IPS-11a (cell line): ENCODE data around the gene SBF2.

Experiments
- H3K4me3 ChIP-seq: one replicate; pipeline ENCODE4 v1.5.1; 2013; ENCODE audit warnings: low read depth, low read length, control low read depth

SBF2 gene

GRCh38 chr11:10293423-10294289 lies at the start of gene SBF2:
TSS of gene SBF2 (minus strand) at chr11:10294219. CDS start at chr11:10294069, 150 bp downstream.
- peak within 1 kb of the TSS; percentile 75 for H3K4me3 ChIP-seq

GRCh38 chr11:10338287-10338686 lies 44.3 kb upstream of the SBF2 start:
- no peak overlapping the region for H3K4me3 ChIP-seq

DNA sequence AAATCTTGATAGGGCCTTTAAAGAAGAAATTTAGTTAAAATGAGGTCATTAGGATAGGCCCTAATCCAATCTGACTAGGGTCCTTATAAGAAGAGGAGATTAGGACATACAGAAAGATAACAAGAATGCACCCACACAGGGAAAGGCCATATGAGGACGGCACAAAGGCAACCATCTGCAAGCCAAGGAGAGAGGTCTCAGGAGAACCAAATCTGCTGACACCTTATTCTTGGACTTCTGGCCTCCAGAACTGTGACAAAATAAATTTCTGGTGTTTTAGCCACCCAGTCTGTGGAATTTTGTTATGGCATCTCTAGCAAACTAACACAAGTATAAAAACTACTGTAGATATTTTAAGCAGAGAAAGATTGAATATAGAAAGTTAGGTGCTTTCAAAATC lies 39.5 kb upstream of the SBF2 start:
- no peak overlapping the region for H3K4me3 ChIP-seq

DNA sequence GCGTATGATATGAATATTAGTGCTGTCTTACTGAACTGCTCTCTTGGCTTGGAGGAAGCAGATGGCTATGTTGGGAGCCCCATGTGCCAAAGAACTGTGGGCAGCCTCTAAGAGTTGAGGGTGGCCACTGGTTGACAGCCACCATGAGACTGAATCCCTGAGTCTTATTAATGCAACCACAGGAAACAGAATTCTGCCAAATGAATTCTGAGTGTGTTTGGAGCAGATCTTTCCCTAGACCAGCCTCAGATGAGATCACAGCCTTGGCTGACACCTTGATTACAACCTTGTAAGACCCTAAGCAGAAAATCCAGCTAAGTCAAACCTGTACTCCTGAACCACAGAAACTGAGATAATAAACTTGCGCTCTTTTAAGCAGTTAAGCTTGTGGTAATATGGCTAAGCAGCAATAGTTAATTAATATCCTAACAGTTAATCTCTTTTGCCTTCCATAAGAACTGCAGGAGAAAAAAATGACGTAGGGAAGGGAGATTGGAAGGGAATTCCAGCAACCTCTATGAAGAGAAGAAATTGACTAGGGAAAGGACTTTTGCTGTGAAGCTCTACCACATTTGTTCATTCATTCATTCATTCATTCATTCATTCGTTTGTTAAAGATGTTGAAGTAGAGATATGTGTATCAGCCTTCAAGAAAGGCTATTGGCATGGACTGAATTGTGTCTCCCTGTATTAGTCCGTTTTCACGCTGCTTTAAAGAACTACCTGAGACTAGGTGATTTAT lies 37.7 kb upstream of the SBF2 start:
- H3K4me3 ChIP-seq, result no peak overlapping the region

GRCh38 chr11:10329935-10330334 lies 35.9 kb upstream of the SBF2 start:
- H3K4me3 ChIP-seq, result no peak overlapping the region

DNA sequence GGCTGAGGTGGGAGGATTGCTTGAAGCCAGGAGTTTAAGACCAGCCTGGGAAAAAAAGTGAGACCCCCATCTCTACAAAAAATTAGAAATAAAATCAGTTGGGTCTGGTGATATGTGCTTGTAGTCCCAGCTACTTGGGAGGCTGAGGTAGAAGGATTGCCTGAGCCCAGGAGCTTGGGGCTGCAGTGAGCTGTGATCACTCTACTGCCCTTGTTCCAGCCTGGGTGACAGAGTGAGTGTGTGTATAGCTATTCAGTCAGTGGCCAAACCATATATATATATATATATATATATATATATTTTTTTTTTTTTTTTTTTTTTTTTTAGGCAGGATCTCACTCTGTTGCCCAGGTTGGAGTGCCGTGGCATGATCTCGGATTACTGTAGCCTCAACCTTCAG lies 35.3 kb upstream of the SBF2 start:
- H3K4me3 ChIP-seq, result no peak overlapping the region

GRCh38 chr11:10328314-10329098 lies 34.5 kb upstream of the SBF2 start:
- no peak overlapping the region for H3K4me3 ChIP-seq

DNA sequence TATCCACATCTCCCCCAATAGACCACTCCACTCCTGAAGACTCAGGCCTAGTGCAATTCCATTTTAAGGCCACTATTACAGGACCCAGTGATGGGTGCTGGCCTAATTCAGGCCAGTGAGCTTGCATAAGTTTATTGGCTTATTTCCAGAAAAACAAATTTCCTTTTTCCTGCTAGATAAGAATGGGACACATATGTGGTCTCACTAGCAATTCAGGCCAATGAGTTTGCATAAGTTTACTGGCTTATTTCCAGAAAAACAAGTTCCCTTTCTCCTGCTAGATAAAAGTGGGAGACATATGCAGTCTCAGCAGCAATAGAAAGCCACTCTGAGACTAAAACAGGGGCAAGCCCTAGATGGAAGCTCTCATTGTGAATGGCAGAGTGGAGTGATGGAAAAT lies 33.2 kb upstream of the SBF2 start:
- H3K4me3 ChIP-seq, result no peak overlapping the region

GRCh38 chr11:10326012-10326964 lies 32.3 kb upstream of the SBF2 start:
- H3K4me3 ChIP-seq, result no peak overlapping the region

GRCh38 chr11:10325277-10326011 lies 31.4 kb upstream of the SBF2 start:
- no peak overlapping the region for H3K4me3 ChIP-seq

GRCh38 chr11:10324474-10324873 lies 30.5 kb upstream of the SBF2 start:
- H3K4me3 ChIP-seq, result no peak overlapping the region

DNA sequence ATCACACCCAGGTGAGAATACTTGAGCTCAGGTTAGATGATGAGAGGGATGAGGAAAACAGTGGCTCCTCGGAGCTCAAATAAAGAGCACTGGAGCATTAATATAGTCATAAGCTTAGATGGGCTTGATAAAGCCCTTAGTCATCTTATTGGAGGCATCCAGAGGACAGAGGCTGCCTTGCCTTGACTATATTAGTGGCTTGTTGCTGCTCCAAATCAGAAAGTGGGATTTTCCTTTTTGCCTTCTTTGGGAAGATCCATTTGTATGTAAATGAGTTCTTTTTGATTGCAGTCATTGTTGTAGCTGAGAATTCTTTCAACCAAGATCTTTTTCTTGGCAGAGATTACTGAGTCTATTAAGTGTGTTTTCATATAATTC lies 29.8 kb upstream of the SBF2 start:
- no peak overlapping the region for H3K4me3 ChIP-seq

DNA sequence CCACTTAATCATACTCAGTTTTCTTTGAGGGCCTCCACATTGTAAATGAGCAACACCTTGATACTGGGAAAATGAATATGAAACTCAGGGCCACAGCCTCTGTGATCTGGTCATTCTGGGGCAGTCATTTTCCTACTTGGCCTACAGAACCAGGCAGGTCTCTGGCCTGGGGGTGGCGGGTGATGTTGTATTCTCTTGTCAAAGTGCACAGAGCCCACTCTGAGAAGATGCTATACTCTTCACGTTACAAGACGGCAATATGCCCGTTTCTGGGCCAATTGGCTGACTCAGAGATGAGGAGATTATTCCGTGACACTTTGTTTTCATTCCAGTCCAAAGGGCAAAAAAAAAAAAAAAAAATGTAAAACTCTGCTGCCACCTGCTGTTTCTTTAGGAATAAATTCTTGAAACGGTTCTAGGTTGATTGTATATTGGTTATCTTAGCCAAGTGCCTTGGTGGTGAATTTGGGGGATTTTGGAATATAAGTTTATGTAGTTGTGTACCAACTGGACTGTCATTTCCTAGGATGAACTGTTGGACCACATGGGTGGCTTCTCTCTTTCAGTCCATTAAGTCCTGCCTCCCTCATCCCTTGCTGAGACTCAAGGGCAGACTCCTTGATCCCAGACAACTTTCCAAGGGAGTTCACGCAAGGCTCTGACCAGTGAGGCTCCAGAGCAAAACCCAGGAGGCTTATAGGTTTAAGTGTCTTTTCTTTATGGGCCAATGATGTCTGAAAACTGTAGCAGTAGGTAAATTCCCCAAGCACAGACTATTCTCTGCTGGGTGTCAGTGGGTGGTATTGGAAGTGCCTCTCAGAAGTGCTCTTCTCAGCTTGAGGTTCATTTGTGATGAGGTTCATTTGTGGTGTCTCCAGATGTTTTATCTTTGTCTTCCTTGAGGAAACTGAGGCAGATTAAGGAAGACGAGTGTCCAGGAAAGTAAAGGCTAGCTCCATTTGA lies 29.1 kb upstream of the SBF2 start:
- H3K4me3 ChIP-seq, result no peak overlapping the region

GRCh38 chr11:10322401-10322800 lies 28.4 kb upstream of the SBF2 start:
- H3K4me3 ChIP-seq, result no peak overlapping the region

DNA sequence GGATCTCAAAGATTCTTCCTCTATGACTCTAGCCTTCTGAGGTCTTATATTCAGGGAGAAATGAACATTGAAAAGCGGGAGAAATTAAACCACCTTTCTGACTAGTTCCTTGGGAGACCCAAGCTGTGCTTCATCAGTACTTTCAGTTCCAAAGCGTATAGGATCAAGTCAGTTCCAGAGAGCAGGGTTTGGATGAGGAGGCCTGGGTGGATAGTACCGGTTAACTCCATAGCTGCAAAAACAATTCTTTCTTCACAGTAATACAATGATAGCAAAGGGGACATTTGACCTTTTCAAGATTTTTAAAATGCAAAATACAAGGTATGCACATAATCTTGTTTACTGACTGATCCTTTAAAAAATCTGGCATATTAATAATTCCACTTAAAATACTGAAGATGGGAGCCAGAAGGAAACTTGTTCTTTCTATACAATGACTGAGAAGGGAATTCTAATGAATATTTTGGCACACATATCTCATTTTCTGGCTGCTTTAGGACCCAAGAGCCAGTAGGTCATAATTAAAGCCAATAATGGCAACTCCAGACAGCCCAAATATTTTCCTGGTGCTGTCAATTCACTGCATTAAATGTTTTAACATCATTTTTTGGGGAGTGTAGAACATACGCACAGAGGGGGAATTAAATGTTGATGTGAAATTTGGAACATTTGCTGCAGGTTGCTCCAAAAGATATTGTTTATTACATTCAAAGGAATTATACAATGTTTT lies 26.9 kb upstream of the SBF2 start:
- H3K4me3 ChIP-seq, result no peak overlapping the region

DNA sequence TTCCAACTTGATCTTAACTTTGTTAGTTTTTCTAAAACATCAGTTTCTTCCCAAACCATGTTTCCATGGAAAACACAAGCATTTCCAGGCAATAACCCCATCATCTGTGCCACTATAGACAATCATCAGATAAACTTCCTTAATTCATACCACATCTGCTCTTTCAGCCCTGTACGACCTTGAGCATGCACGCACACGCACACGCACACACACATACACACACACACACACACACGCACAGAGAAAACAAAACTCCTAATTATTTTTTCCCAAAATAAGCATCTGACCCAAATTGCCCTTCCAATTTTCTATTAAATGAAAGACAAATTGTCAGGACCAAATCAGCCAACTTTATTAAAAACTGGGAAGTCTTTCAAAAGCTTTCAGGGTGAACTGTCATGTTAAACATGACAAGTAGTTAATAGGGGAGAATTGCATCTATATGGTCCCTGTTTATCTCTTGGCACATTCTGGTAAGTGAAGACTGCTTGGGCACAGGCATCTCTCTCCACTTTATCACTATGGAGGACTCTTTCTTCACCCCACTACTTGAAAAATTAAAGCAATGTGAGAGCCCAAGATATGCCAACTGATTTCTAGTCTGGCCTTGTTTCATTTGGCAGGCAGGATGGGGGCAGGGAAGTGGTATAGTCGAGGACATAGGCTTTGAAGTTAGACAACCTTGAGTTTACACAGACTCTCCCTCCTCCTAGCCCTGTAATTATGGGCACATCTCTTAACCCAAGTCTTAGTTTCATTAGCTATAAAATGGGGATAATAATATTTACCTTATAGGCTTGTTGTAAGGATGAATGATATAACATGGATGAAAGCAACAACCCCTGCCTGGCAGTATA lies 25.9 kb upstream of the SBF2 start:
- no peak overlapping the region for H3K4me3 ChIP-seq

DNA sequence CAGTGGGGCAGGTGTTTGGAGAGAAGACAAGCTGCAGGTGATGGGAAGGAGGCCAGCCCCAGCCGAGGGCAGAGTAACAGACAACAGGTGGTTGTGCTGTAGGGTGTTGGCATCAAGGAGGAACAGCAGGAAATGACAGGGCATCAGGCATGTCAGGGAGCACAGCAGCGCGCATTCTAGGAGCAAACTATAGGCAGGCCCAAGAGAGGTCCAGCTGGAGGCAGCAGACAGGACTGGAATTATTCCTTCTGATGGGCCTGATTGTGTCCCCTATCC lies 24.4 kb upstream of the SBF2 start:
- H3K4me3 ChIP-seq, result no peak overlapping the region
